ENCODE results near the gene APOL3. TPM values are rescaled to one million over a fixed set of nuclear protein-coding genes. Genes with fewer than 3 reads are reported as not detected.

The APOL3 gene
- total and polyA plus RNA-seq, 11 donors, result 16.9 to 103 (median 24.5) TPM

- WGBS, 4 donors, result 61 to 75% (median 65%) methylated on average over 8 of the region's 8 CpGs
- Histone ChIP-seq H3K27me3 (no peaks in the 10 kb centered on the region), H3K4me3 (peak overlapping the region in 1 of 12 donors; percentile 3), H3K36me3 (peaks cover 0 to 11% (median 0%) of the 10 kb centered on the region in 9 donors), H3K27ac (peak overlapping the region; percentile 8 to 81 (median 54)), H3K4me1 (peaks cover 0 to 76% (median 44%) of the 10 kb centered on the region in 12 donors), H3K9me3 (no peaks in the 10 kb centered on the region)
- DNase-seq (no peak), ATAC-seq (peak; percentile 2 to 18 (median 11))
- no peak for TF ChIP-seq CTCF (IDR thresholded peaks at IDR 0.05)
- no peak for TF ChIP-seq POLR2A (IDR thresholded peaks at IDR 0.05)
- intact Hi-C loops (cut with DNase I), result loop anchor here (2.0 to 10.0 kb wide), 9 partner anchors 17 to 287 kb away; partner anchors contain the start of genes APOL2 (in 4 of the 10) and TXN2 (in 4 of the 10)
Observed at GRCh38 chr22:36197514-36198146, 37.1 kb upstream of the APOL3 start.

GRCh38 chr22:36197065-36197440 lies 36.5 kb upstream of the APOL3 start:
- DNase-seq (peak in 4 of 5 donors; percentile 49 to 85 (median 70)), ATAC-seq (peak; percentile 38 to 67 (median 56))
- WGBS, 4 donors, result 32 to 49% (median 40%) methylated on average over 4 to 5 of the region's 5 CpGs
- H3K9me3 ChIP-seq, result no peaks in the 10 kb centered on the region
- H3K27me3 ChIP-seq, result no peaks in the 10 kb centered on the region
- H3K27ac ChIP-seq, result peak overlapping the region in 11 of 12 donors; percentile 8 to 81 (median 60)
- peaks cover 0 to 76% (median 40%) of the 10 kb centered on the region in 12 donors for H3K4me1 ChIP-seq
- TF ChIP-seq CTCF (IDR thresholded peaks at IDR 0.05), result no peak
- TF ChIP-seq POLR2A (IDR thresholded peaks at IDR 0.05), result no peak
- peaks cover 0 to 12% (median 0%) of the 10 kb centered on the region in 9 donors for H3K36me3 ChIP-seq
- intact Hi-C loops (cut with DNase I), result loop anchor here (2.0 to 10.0 kb wide), 8 partner anchors 40 to 288 kb away; partner anchors contain the start of genes APOL2 (in 4 of the 10) and TXN2 (in 4 of the 10)
- H3K4me3 ChIP-seq, result peak overlapping the region in 1 of 12 donors; percentile 3

- ATAC-seq, result no peak
- peak overlapping the region in 1 of 12 donors; percentile 3 for H3K4me3 ChIP-seq
- H3K36me3 ChIP-seq, result peaks cover 0 to 18% (median 0%) of the 10 kb centered on the region in 9 donors
- H3K4me1 ChIP-seq, result peaks cover 0 to 76% (median 37%) of the 10 kb centered on the region in 12 donors
- DNase-seq, result no peak
- peak overlapping the region in 11 of 12 donors; percentile 8 to 75 (median 49) for H3K27ac ChIP-seq
- H3K27me3 ChIP-seq, result no peaks in the 10 kb centered on the region
- 45 to 62% (median 55%) methylated on average over 6 of the region's 6 CpGs for WGBS, 4 donors
- H3K9me3 ChIP-seq, result no peaks in the 10 kb centered on the region
- intact Hi-C loops (cut with DNase I), result loop anchor here (2.0 to 10.0 kb wide), 8 partner anchors 41 to 288 kb away; partner anchors contain the start of genes APOL2 (in 4 of the 10) and TXN2 (in 4 of the 10)
- TF ChIP-seq CTCF (IDR thresholded peaks at IDR 0.05), result no peak
- no peak for TF ChIP-seq POLR2A (IDR thresholded peaks at IDR 0.05)
Observed at GRCh38 chr22:36196254-36197064, 35.9 kb upstream of the APOL3 start.

All from heart left ventricle (tissue), 16 donors.